Measurements from ENCODE around the gene METTL17.
"Not testable (repeated sequence)": the region's sequence is repeated elsewhere in the genome, so short reads cannot be mapped to it uniquely, and the experiment has no call there.

Gene METTL17

DNA sequence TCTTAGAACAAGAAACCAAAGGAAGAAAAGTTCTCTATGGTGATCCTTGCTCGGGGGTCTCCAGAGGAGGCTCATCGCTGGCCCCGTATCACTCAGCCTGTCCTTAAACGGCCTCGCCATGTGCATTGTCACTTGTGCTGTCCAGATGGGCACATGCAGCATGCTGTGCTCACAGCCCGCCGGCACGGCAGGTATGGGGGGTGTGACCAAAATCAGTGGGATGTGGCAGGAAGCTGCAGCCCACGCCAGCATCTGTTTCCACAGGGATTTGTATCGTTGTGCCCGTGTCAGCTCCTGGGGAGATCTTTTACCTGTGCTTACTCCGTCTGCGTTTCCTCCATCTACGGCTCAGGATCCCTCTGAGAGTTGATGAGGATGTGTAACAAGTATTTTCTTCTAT, 6.7 kb downstream of the METTL17 start:
- DNase-seq (ENCODE audit: low read depth in 2 of 2) = no peak

DNA sequence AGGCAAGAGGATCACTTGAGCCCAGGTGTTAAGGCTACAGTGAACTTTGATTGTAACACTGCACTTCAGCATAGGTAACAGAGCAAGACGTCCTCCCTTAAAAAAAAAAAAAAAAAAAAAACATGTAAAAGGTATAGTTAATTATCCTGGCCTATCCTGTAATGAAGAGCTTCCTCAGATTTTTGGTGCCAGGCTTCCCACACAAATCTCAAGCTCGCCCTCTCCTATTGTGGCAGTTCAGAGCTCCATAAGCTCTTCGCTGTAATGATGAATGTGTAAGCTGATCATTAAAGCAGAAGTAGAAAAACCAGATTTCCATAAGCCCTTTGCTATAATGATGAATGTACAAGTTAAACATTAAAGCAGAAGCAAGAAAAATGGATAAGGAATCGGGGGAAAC, 7.3 kb downstream of the METTL17 start:
- DNase-seq (ENCODE audit: low read depth in 2 of 2) = no peak

- DNase-seq (ENCODE audit: low read depth in 2 of 2) = no peak
Observed at GRCh38 chr14:20997564-20997963, 7.8 kb downstream of the METTL17 start.

DNA sequence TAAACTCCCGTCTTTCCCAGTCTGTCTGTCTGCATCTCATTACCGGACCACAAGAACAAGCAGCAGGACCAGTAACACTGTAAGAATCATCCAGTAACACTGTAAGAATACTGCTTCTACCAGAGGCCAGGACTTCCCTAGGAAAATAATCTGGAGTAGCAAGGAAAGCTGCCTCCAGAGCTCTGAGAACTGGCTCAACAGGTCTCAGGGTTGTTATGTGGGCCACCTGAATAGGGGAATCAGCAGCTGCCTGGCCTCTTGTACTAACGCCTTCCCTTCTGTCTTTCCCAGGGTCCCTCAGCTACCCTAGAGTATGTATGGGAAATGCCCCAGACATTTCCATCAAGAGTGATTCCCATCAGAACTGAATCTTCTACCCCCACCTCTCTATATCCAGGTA, 8.4 kb downstream of the METTL17 start:
- no peak for DNase-seq (ENCODE audit: low read depth in 2 of 2)

DNA sequence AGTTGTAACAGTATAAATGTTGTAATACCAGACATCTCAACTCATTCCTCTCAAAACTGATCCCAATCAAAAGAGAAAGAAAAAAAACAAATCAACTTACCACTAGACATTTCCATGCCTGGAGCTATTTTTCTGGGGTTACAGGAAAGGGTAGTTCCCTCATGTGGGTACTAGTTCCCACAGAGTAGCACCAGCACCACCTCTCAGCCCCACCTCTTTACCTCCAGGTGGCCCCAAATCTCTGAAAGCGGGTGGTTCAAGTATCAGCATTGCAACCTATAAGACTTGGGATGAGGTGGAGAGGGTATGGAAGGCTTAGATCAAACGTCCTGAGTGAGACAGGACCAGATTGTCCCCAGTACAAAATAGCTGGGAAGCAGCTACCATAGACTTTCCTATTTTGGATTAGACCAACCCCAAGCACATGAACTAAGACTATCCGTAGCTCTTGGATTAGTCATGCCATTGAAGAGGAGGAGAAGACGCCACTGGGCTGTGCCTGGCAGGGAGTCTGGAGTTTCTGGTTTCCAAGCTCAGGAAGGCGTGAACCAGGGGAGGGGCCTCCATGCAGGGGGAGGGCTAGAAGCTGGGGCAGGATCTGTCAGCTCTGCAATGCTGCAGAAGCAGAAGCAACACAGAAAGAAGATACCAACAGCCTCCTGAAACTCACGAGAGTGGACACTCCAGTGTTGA, 9.0 kb downstream of the METTL17 start, which contains the start of gene SLC39A2:
SLC39A2 (plus strand) TSS at position 620 of the 693 bp plus-strand sequence. CDS start 154 bp downstream, outside the sequence.
- DNase-seq (ENCODE audit: low read depth in 2 of 2) = no peak

DNA sequence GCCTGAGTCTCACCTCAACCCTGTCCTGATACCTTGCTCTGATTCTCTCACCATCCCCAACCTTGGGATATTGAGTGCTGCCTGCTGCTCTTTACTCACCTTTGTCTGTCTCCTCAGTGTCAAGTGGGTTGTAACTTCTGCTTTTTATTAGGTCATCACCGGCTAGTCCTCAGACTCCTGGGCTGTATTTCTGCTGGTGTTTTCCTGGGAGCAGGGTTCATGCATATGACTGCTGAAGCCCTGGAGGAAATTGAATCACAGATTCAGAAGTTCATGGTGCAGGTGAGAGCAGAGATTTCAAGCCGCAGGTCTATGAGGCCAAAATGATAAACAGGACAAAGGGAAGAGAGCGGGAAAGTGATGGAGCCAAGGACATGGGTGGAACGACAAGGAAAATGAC, 9.8 kb downstream of the METTL17 start:
- DNase-seq (ENCODE audit: low read depth in 2 of 2) = no peak

DNA sequence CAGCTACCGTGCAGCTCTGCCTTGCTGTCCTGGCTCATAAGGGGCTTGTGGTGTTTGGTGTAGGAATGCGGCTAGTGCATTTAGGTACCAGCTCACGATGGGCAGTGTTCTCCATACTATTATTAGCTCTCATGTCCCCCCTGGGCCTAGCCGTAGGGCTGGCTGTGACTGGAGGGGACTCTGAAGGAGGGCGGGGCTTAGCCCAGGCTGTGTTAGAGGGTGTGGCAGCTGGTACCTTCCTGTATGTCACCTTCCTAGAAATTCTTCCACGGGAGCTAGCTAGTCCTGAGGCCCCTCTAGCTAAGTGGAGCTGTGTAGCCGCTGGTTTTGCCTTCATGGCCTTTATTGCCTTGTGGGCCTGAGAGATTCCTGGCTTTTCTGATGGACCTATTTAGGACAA, 11.4 kb downstream of the METTL17 start:
- no peak for DNase-seq (ENCODE audit: low read depth in 2 of 2)

DNA sequence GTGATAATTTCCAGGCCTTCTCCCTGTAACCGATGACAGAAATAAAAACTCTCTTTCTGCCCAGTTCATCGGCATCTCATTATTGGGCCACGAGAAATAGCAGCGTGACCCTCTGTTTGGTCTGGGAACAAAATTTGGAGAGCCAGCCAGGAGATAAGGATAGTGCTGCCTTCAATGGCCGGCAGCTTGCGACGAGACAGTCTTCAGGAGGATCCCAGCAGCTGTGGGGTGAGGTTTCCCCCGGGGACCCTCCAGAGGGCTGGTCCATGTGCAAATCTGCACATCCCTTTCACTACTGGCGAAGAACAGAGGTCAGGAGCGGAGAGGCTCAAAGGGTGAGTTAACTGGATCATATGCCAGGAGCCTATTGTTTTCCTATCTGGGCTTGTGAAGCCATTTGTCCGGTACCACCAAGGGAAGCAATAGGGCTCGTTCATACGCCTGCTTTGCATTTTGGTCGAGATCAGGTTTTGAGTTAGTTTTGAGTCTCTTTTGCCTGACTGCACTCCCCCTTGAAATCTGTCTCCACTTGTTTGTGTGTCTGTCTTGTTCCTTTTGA, 14.1 kb downstream of the METTL17 start:
- DNase-seq (ENCODE audit: low read depth in 2 of 2) = no peak

- not testable (repeated sequence) for DNase-seq (ENCODE audit: low read depth in 2 of 2)
Observed at GRCh38 chr14:21009721-21010120, 19.9 kb downstream of the METTL17 start.

DNA sequence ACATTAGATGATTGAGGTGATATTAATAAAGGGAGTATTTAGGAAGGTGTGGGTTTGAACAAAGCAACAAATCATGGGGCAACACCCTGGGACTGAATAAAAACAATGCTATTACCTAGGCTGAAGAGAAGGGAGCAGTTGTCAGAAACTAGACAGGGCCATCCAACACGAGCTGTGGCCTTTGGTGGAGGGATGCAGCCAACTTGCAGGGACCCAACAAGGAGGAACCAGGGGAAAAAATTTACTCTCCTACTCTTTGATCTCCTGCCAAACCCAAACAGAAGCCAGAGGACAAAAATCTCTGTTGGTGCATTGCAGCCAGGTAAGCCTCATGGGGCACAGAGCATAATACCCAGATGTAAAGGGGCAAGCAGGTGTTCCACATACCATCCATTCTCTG, 21.4 kb downstream of the METTL17 start:
- DNase-seq (ENCODE audit: low read depth in 2 of 2) = no peak

DNA sequence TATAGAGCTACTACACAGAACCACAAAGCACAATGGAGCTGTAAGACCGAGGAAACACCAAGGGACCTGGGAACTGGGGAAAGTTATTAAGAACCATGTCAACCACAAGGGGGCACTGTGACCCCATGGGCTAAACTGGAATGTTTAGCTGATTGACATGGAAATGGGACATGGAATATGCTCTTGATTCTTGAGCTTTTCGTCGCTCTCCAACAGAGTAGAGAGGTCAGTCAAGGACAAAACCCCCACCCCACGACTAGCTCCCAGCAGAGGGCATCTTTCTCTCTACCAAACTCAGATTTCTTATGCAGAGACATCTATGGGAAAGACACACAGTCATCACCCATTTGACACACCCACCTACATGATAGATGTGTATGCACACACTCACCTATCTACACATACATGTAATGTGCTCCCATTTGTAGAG, 25.0 kb downstream of the METTL17 start:
- DNase-seq (ENCODE audit: low read depth in 2 of 2) = peak; percentile 49 to 52

DNA sequence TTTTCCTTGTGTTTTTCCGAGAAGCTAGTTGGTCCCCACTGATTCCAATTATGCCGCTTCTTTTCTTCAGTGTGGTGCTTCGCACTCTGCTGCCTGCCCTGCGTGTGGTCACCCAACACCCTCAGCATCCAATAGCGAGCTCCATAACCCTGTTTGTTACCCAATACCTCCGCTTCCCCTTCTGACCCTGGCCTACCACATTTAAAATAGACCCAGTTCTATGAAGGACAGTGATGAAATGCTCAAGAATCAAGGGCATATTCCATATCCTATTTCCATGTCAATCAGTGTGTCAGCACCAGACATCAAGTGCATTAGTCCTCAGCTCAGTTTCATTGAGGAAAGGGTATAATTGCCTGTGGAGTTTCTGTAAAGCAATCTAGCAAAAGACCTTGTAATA, 25.5 kb downstream of the METTL17 start:
- DNase-seq (ENCODE audit: low read depth in 2 of 2) = no peak

DNA sequence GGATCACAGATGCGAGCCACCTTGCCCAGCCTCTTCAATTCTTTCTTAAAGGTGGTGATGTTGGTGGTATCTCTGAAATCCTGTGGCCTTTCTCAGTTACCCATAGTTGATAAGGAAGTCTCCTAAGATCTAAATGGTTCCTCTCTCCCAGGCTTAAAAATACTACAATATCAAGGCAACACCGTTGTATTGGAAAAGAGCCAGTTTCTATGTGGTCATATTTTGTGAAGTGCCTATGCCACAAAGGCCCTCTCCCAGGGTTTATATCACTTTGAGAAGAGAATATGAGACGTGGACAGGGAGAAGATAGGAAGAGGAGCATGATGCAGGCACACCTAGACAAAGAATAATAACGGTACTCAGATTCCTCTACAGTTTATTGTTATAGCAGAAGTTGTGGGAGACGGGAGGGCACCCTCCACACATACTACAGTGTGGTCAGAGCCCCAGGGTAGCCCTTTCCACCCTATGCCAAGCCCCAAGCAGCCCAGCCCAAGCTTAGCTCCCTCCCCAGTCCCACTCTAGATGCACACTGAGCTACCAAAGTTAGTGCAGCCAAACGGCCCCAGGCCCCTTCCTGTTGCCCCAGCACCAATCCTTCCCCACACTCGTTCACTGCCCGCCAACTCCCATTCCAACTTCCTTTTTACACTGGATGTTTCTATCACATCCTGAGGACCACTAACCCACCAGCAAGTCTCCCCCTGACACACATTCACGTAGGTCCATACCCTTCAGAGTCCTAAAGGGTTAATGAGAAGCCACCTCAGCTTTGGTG, 26.8 kb downstream of the METTL17 start:
- DNase-seq (ENCODE audit: low read depth in 2 of 2) = no peak

GRCh38 chr14:21017528-21018245, 27.9 kb downstream of the METTL17 start:
- no peak for DNase-seq (ENCODE audit: low read depth in 2 of 2)

- DNase-seq (ENCODE audit: low read depth in 2 of 2) = no peak
Observed at GRCh38 chr14:21018286-21018685, 28.5 kb downstream of the METTL17 start.

DNA sequence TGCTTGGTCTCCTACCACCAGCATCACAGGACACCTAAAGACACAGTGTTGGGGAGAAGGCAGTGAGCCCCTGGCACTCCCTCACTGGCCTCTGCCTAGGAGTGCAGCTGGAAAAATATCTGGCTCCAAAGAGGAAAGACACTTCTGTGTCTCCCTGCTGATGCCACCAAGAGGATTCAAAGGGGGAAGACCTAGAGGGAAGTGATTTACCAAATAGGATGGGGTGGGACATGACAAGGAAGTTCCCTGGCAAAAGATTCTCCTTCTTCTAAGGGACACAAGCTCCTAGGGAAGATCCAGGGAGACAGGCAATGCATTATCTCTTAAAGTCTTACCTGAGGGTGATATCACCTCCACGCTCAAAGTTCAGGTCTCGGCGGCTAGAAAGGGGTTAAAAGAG, 29.0 kb downstream of the METTL17 start:
- no peak for DNase-seq (ENCODE audit: low read depth in 2 of 2)

- DNase-seq (ENCODE audit: low read depth in 2 of 2) = no peak
Observed at GRCh38 chr14:21019366-21019765, 29.6 kb downstream of the METTL17 start.

DNA sequence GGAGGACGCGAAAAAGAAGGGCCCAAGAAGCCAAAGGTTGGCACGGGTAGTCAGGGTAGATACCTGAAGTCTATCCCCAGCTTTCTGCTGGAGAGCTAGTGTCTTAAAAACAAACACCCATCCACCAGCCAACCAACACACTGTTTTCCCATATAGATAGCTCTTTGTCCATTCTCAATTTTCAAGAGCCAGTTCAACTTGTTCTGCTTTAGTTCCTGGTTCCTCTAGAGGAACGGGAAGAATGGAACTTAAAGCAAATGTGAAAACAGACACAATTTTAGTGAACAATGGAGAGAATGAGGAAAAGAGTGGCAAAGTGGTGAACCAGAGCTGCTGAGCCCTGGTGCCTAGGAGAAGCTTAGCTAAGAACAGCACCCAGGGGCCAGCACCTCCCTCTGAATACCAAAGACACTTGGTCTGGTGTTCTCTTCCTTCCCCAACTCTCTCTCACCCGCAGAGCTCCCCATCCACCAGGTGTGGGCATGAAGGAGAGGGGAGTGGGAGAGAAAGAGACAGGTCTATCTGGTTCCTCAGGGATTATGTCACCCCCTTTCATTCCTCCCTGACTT, 31.3 kb downstream of the METTL17 start:
- no peak for DNase-seq (ENCODE audit: low read depth in 2 of 2)

DNA sequence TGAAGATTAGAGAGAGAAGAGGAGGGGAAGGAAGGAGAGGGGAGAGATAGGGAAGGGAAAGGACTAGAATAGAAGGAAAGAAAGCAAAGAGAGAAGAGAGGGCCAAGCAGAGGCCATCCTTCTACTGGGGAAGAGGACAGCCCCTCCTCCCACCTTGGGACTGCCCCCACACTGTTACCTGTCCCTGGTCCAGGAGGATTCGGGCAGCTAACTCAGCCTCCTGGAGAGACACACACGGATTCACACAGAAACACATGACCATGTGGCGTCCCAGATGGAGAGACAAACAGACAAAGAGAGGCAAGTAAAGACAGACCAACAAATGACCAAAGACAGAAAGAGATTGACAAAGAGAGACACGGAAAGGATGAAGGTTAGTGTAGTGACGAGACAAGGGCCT, 32.9 kb downstream of the METTL17 start:
- no peak for DNase-seq (ENCODE audit: low read depth in 2 of 2)

GRCh38 chr14:21023174-21023573, 33.4 kb downstream of the METTL17 start:
- DNase-seq (ENCODE audit: low read depth in 2 of 2) = no peak

DNA sequence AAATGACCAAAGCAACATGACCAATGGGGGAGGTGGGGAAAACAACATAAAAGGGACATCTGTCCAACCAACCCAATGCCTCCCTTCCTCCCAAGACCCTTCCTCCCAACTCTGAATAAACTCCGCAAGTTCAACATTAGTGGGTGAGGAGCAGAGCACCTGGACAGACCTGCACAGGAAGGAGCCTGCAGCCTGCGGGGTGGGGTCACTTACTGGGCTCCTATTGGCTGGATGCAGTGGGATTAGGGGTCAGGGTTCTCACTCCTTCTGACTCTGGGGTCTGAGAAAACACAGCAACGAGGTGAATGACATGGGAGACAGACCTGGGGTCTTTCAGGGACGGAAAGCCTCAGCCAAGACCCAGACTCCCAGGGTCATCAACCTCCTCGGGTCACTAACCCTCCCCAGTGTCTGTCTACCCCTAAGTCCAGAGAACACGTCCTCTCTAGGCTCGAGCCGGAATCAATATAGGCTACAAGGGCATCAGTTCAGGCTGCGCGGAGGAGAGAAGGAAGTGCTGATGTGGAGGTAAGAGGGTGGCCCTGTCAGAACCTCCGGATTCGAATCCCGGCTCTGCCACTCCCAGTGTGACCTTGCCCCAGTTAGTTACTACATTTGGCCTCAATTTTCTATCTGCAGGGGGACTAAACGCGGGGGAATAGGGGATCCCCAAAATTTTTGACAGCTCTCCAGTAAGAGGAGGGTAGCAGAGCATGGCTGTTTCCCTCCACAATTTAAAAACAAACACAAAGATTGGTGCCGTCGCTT, 34.2 kb downstream of the METTL17 start:
- no peak for DNase-seq (ENCODE audit: low read depth in 2 of 2)

Measured in stimulated activated CD8-positive, alpha-beta memory T cell treated with anti-CD3 and anti-CD28 coated beads, Interleukin-15, amount 100 ng/mL, for 48 hours (primary cell).